Liver (tissue), 9 donors: Measurements from ENCODE around the gene CES4A. TPM values are rescaled to one million over a fixed set of nuclear protein-coding genes. Genes with fewer than 3 reads are reported as not detected.

ENCODE experiments used
- DNase-seq: peaks from one replicate; pipeline ENCODE4 v3.0.0-alpha.2; 2017; ENCODE audit warnings: low spot score
- H3K27ac ChIP-seq, 2 donors: one replicate each; pipeline ENCODE4 v1.7.0; 2013; ENCODE audit warnings: inconsistent platforms in 2 of 2, low read length in 2 of 2, control low read depth in 1 of 2, low read depth in 1 of 2, mild to moderate bottlenecking in 1 of 2
- H3K27me3 ChIP-seq, 4 donors: one replicate each; pipeline versions ENCODE4 v1.6.1 to v1.7.0; 2013; ENCODE audit warnings: low read length in 3 of 4, inconsistent platforms in 1 of 4, mild to moderate bottlenecking in 1 of 4, moderate library complexity in 1 of 4; ENCODE audit not compliant: control insufficient read depth in 4 of 4, insufficient read depth in 4 of 4
- H3K36me3 ChIP-seq, 4 donors: one replicate each; pipeline versions ENCODE4 v1.6.1 to v1.7.0; 2013; ENCODE audit warnings: low read length in 3 of 4, mild to moderate bottlenecking in 3 of 4, low read depth in 1 of 4, moderate library complexity in 1 of 4; ENCODE audit not compliant: control insufficient read depth in 4 of 4, insufficient read depth in 3 of 4
- H3K4me1 ChIP-seq, 4 donors: one replicate each; pipeline versions ENCODE4 v1.6.1 to v1.7.0; 2013; ENCODE audit warnings: low read length in 3 of 4, mild to moderate bottlenecking in 3 of 4, moderate library complexity in 1 of 4; ENCODE audit not compliant: control insufficient read depth in 4 of 4, insufficient read depth in 4 of 4
- H3K4me3 ChIP-seq, 3 donors: one replicate each; pipeline versions ENCODE4 v1.6.1 to v1.7.0; 2013; ENCODE audit warnings: low read length in 3 of 3, control low read depth in 1 of 3, low read depth in 1 of 3, mild to moderate bottlenecking in 1 of 3
- H3K9ac ChIP-seq, 2 donors: one replicate each; pipeline ENCODE4 v1.7.0; 2013; ENCODE audit warnings: low read length in 2 of 2, mild to moderate bottlenecking in 2 of 2, moderate library complexity in 2 of 2, control low read depth in 1 of 2, low read depth in 1 of 2
- H3K9me3 ChIP-seq, 4 donors: one replicate each; pipeline versions ENCODE4 v1.6.1 to v1.7.0; 2013; ENCODE audit warnings: low read length in 3 of 4; ENCODE audit not compliant: control insufficient read depth in 4 of 4
- EGR1 ChIP-seq, 2 donors: IDR thresholded peaks; 2 replicates each; pipeline ENCODE4 v1.6.1; 2016 to 2018; ENCODE audit warnings: antibody characterized with exemption in 2 of 2, low read depth in 2 of 2
- GABPA ChIP-seq, 2 donors: IDR thresholded peaks in 1 of 2; conservative IDR thresholded peaks in 1 of 2; 2 replicates each; pipeline ENCODE4 v1.6.1; 2016; ENCODE audit warnings: antibody characterized with exemption in 2 of 2, mild to moderate bottlenecking in 1 of 2, moderate library complexity in 1 of 2
- HNF4A ChIP-seq, 2 donors: conservative IDR thresholded peaks; 2 replicates each; pipeline ENCODE4 v1.6.1; 2016; ENCODE audit warnings: antibody characterized with exemption in 2 of 2, mild to moderate bottlenecking in 2 of 2
- HNF4G ChIP-seq: IDR thresholded peaks from 2 replicates; pipeline ENCODE4 v1.6.1; 2016; ENCODE audit warnings: antibody characterized with exemption
- JUND ChIP-seq, 2 donors: IDR thresholded peaks; 2 replicates each; pipeline ENCODE4 v1.6.1; 2016; ENCODE audit warnings: antibody characterized with exemption in 2 of 2
- RAD21 ChIP-seq, 2 donors: IDR thresholded peaks; 2 replicates each; pipeline ENCODE4 v1.6.1; 2016; ENCODE audit warnings: antibody characterized with exemption in 2 of 2, mild to moderate bottlenecking in 2 of 2
- RXRA ChIP-seq, 2 donors: IDR thresholded peaks; 2 replicates each; pipeline ENCODE4 v1.6.1; 2017 to 2018; ENCODE audit warnings: antibody characterized with exemption in 2 of 2, mild to moderate bottlenecking in 1 of 2
- SP1 ChIP-seq: IDR thresholded peaks from 2 replicates; pipeline ENCODE4 v1.6.1; 2018; ENCODE audit warnings: antibody characterized with exemption, mild to moderate bottlenecking
- TAF1 ChIP-seq: conservative IDR thresholded peaks from 2 replicates; pipeline ENCODE4 v1.6.1; 2016; ENCODE audit warnings: antibody characterized with exemption, mild to moderate bottlenecking
- YY1 ChIP-seq: IDR thresholded peaks from 2 replicates; pipeline ENCODE4 v1.6.1; 2016; ENCODE audit warnings: antibody characterized with exemption, mild to moderate bottlenecking
- WGBS: extraction: QIAGEN DNeasy Blood & Tissue Kit; methylation state at CpG from one replicate; pipeline ENCODE4 v1.1.7; 2013; 5-methylcytosine and 5-hydroxymethylcytosine counted together
- polyA plus RNA-seq, 2 donors: library from polyadenylated mRNA; stranded (reverse) in 1 of 2; unstranded in 1 of 2; fragments of 200-250 nt in 1 of 2; fragments of >200 nt in 1 of 2; fragmentation: Nextera tagmentation in 1 of 2; extraction: Ambion mirVana in 1 of 2; gene quantifications; one replicate each; pipeline versions ENCODE4 v1.2.1 to v1.2.3, GENCODE V29; 2013 to 2015
- total RNA-seq, 2 donors: library from RNA; depleted of rRNA; stranded (reverse); fragments of >200 nt; gene quantifications; one replicate each; pipeline ENCODE4 v1.2.3, GENCODE V29; 2014
- TF ChIP-seq, protein P1 (sequence below): fragments of 150-350 bp; IDR thresholded peaks from 2 replicates; pipeline ENCODE4 v1.5.1; 2017; ENCODE audit warnings: improper control_type of control experiment, low read depth, low read length; ENCODE audit not compliant: missing input control
- TF ChIP-seq, protein P2 (sequence below): IDR thresholded peaks from 2 replicates; pipeline ENCODE4 v1.6.1; 2016; ENCODE audit warnings: antibody characterized with exemption, mild to moderate bottlenecking
- donor health status: healthy.
- donor health status: healthy.
- donor health status: healthy.
- donor health status: healthy.
- donor health status: healthy.

CES4A gene
- total and polyA plus RNA-seq, 4 donors: 1.6 to 20.5 (median 11.3) TPM

GRCh38 chr16:66961065-66961744 is 27.2 kb upstream of the CES4A start, which contains the start of gene CES3:
Gene CES3 (plus strand): TSS chr16:66961266. CDS start chr16:66961308, 42 bp downstream.
- H3K4me3 ChIP-seq: peak within 1 kb of the TSS; percentile 37 to 63 (median 53)
- H3K9ac ChIP-seq: peak within 1 kb of the TSS in 1 of 2 donors; percentile 44
- peaks cover 18 to 60% (median 46%) of the 10 kb centered on the region in 4 donors for H3K4me1 ChIP-seq
- 61% methylated on average over 16 of the region's 16 CpGs for WGBS
- peak within 1 kb of the TSS; percentile 49 to 76 for H3K27ac ChIP-seq
- no peaks in the 10 kb centered on the region for H3K36me3 ChIP-seq
- TF ChIP-seq GABPA (IDR thresholded peaks at IDR 0.05 in 1 of 2, conservative IDR thresholded peaks at IDR 0.05 in 1 of 2): no peak
- peak; percentile 7 to 30 for TF ChIP-seq HNF4A (conservative IDR thresholded peaks at IDR 0.05)
- TF ChIP-seq RAD21 (IDR thresholded peaks at IDR 0.05): peak; percentile 39 to 72
- TF ChIP-seq, protein P1, sequence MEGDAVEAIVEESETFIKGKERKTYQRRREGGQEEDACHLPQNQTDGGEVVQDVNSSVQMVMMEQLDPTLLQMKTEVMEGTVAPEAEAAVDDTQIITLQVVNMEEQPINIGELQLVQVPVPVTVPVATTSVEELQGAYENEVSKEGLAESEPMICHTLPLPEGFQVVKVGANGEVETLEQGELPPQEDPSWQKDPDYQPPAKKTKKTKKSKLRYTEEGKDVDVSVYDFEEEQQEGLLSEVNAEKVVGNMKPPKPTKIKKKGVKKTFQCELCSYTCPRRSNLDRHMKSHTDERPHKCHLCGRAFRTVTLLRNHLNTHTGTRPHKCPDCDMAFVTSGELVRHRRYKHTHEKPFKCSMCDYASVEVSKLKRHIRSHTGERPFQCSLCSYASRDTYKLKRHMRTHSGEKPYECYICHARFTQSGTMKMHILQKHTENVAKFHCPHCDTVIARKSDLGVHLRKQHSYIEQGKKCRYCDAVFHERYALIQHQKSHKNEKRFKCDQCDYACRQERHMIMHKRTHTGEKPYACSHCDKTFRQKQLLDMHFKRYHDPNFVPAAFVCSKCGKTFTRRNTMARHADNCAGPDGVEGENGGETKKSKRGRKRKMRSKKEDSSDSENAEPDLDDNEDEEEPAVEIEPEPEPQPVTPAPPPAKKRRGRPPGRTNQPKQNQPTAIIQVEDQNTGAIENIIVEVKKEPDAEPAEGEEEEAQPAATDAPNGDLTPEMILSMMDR: peak; percentile 62
- no peak for TF ChIP-seq HNF4G
- peak in 1 of 2 donors; percentile 31 for TF ChIP-seq RXRA (IDR thresholded peaks at IDR 0.05)
- TF ChIP-seq, protein P2, sequence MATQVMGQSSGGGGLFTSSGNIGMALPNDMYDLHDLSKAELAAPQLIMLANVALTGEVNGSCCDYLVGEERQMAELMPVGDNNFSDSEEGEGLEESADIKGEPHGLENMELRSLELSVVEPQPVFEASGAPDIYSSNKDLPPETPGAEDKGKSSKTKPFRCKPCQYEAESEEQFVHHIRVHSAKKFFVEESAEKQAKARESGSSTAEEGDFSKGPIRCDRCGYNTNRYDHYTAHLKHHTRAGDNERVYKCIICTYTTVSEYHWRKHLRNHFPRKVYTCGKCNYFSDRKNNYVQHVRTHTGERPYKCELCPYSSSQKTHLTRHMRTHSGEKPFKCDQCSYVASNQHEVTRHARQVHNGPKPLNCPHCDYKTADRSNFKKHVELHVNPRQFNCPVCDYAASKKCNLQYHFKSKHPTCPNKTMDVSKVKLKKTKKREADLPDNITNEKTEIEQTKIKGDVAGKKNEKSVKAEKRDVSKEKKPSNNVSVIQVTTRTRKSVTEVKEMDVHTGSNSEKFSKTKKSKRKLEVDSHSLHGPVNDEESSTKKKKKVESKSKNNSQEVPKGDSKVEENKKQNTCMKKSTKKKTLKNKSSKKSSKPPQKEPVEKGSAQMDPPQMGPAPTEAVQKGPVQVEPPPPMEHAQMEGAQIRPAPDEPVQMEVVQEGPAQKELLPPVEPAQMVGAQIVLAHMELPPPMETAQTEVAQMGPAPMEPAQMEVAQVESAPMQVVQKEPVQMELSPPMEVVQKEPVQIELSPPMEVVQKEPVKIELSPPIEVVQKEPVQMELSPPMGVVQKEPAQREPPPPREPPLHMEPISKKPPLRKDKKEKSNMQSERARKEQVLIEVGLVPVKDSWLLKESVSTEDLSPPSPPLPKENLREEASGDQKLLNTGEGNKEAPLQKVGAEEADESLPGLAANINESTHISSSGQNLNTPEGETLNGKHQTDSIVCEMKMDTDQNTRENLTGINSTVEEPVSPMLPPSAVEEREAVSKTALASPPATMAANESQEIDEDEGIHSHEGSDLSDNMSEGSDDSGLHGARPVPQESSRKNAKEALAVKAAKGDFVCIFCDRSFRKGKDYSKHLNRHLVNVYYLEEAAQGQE: peak; percentile 47
- TF ChIP-seq SP1: peak; percentile 32
- no peak for TF ChIP-seq JUND (IDR thresholded peaks at IDR 0.05)
- no peaks in the 10 kb centered on the region for H3K27me3 ChIP-seq
- no peaks in the 10 kb centered on the region for H3K9me3 ChIP-seq
- peak; percentile 54 for DNase-seq

- Histone ChIP-seq H3K27ac (peak overlapping the region; percentile 49 to 76), H3K27me3 (no peaks in the 10 kb centered on the region), H3K9me3 (no peaks in the 10 kb centered on the region), H3K36me3 (no peaks in the 10 kb centered on the region), H3K9ac (peak overlapping the region in 1 of 2 donors; percentile 44), H3K4me3 (peak overlapping the region in 2 of 3 donors; percentile 12 to 35), H3K4me1 (peaks cover 18 to 60% (median 45%) of the 10 kb centered on the region in 4 donors)
- DNase-seq: no peak
- WGBS: 21% methylated on average over 5 of the region's 5 CpGs
- no peak for TF ChIP-seq HNF4G
- TF ChIP-seq RAD21 (IDR thresholded peaks at IDR 0.05): no peak
- TF ChIP-seq, protein P2: no peak
- TF ChIP-seq YY1: peak; percentile 23
- TF ChIP-seq EGR1 (IDR thresholded peaks at IDR 0.05; ENCODE audit: low read depth in 2 of 2): no peak
- TF ChIP-seq GABPA (IDR thresholded peaks at IDR 0.05 in 1 of 2, conservative IDR thresholded peaks at IDR 0.05 in 1 of 2): peak in 1 of 2 donors; percentile 26
- TF ChIP-seq JUND (IDR thresholded peaks at IDR 0.05): no peak
- TF ChIP-seq HNF4A (conservative IDR thresholded peaks at IDR 0.05): peak; percentile 46 to 62
- TF ChIP-seq RXRA (IDR thresholded peaks at IDR 0.05): peak; percentile 6 to 55
- TF ChIP-seq SP1: peak; percentile 33
- TF ChIP-seq TAF1: no peak
These were observed 26.5 kb upstream of the CES4A start for GRCh38 chr16:66961914-66962313.
